Stomach (tissue), 4 donors: ENCODE results near the gene UTRN.

ENCODE experiments used
- POLR2A ChIP-seq, 4 donors: fragments of 450-650 bp; IDR thresholded peaks; one replicate each; pipeline ENCODE4 v1.6.1; 2016; ENCODE audit warnings: antibody characterized with exemption in 4 of 4, control low read depth in 2 of 4, mild to moderate bottlenecking in 1 of 4, moderate library complexity in 1 of 4
- POLR2AphosphoS5 ChIP-seq, 3 donors: sonication (generic); formaldehyde crosslinking; IDR thresholded peaks; one replicate each; pipeline ENCODE4 v1.6.1; 2016; ENCODE audit warnings: antibody characterized with exemption in 3 of 3
- TF ChIP-seq, protein P1 (sequence below), 7 experiments: fragments of 450-650 bp in 4 of 7; fragments of 200-600 bp in 3 of 7; sonication (generic) in 3 of 7; IDR thresholded peaks; one replicate each; pipeline ENCODE4 v1.5.1; 2016 to 2019; ENCODE audit warnings: antibody characterized with exemption in 7 of 7, control low read depth in 2 of 7, mild to moderate bottlenecking in 1 of 7

DNA sequence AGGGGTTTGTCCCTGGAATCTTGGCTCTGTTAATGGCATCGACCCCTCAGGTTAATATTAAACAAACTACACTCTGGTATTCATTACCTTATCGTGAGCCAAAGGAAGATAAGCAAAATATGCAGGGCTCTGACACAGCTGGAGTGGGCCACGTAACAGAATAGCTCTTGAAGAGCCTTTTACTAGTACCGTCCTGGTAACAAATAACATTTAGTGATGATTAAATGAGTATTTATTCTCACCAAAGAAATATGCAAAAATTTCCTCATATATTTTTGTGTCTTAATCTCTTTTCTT, 20.1 kb upstream of the UTRN start:
- TF ChIP-seq, protein P1, sequence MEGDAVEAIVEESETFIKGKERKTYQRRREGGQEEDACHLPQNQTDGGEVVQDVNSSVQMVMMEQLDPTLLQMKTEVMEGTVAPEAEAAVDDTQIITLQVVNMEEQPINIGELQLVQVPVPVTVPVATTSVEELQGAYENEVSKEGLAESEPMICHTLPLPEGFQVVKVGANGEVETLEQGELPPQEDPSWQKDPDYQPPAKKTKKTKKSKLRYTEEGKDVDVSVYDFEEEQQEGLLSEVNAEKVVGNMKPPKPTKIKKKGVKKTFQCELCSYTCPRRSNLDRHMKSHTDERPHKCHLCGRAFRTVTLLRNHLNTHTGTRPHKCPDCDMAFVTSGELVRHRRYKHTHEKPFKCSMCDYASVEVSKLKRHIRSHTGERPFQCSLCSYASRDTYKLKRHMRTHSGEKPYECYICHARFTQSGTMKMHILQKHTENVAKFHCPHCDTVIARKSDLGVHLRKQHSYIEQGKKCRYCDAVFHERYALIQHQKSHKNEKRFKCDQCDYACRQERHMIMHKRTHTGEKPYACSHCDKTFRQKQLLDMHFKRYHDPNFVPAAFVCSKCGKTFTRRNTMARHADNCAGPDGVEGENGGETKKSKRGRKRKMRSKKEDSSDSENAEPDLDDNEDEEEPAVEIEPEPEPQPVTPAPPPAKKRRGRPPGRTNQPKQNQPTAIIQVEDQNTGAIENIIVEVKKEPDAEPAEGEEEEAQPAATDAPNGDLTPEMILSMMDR (IDR thresholded peaks at IDR 0.05) = no peak
- TF ChIP-seq POLR2AphosphoS5 (IDR thresholded peaks at IDR 0.05) = no peak
- TF ChIP-seq POLR2A (IDR thresholded peaks at IDR 0.05) = no peak
